ENCODE measurements around the gene LGALS16. TPM values are rescaled to one million over a fixed set of nuclear protein-coding genes. Genes with fewer than 3 reads are reported as not detected.

Gene LGALS16
- total and polyA plus RNA-seq, 10 of the 15 experiments (the other 5 are each of a cell fraction or from before 2014, with no cell fraction given), result not detected

DNA sequence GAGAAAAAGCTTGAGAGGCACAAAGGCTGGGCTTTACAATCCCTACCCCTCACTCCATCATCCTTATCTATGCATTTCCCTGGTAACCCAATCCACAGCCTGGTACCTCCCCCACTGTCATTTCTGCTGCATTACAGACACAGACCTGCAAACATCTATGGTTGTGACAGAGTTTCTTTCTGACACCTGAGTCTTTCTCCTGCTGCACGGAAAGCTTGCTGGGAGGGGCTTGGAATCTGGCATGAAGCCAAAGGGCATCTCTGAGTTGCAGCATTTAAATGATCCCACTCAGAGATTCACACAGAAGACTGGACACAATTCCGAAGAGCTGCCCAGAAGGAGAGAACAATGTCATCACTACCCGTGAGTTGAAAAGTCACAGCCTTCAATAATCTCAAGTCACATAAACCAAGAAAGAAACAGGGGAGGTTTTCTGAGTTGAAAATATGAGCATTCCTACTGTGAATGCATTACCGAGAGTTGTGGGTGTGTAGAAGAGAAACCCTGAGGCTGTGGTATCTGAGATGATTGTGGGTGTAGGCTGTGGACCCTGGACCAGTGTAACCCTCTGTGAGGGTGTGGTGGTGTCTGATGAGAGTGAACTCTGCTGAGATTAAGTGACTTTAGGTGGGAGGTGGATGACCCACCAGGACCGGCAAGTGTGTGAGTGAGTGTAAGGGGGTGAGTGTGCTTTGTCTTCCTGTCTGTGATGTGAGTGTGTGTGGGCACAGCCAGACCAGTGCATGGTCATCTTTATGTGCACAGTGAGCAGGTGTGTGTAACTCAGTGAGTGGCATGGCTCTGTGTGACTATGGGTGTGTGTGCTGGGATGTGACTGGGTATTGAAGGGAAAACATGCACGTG, 48.7 kb downstream of the LGALS16 start, which contains the start of gene LGALS14 (continued):
- TF ChIP-seq CBX3 (IDR thresholded peaks at IDR 0.05; ENCODE audit: borderline replicate concordance, low read depth), result no peak
- TF ChIP-seq POLR2AphosphoS5 (IDR thresholded peaks at IDR 0.05; ENCODE audit: low read length), result no peak
- TF ChIP-seq TAF1 (IDR thresholded peaks at IDR 0.05; ENCODE audit: borderline replicate concordance, low read depth, low read length), result 0 out of 2 replicates have a peak, but pooled peaks have one; percentile 9
- TF ChIP-seq, protein P1, sequence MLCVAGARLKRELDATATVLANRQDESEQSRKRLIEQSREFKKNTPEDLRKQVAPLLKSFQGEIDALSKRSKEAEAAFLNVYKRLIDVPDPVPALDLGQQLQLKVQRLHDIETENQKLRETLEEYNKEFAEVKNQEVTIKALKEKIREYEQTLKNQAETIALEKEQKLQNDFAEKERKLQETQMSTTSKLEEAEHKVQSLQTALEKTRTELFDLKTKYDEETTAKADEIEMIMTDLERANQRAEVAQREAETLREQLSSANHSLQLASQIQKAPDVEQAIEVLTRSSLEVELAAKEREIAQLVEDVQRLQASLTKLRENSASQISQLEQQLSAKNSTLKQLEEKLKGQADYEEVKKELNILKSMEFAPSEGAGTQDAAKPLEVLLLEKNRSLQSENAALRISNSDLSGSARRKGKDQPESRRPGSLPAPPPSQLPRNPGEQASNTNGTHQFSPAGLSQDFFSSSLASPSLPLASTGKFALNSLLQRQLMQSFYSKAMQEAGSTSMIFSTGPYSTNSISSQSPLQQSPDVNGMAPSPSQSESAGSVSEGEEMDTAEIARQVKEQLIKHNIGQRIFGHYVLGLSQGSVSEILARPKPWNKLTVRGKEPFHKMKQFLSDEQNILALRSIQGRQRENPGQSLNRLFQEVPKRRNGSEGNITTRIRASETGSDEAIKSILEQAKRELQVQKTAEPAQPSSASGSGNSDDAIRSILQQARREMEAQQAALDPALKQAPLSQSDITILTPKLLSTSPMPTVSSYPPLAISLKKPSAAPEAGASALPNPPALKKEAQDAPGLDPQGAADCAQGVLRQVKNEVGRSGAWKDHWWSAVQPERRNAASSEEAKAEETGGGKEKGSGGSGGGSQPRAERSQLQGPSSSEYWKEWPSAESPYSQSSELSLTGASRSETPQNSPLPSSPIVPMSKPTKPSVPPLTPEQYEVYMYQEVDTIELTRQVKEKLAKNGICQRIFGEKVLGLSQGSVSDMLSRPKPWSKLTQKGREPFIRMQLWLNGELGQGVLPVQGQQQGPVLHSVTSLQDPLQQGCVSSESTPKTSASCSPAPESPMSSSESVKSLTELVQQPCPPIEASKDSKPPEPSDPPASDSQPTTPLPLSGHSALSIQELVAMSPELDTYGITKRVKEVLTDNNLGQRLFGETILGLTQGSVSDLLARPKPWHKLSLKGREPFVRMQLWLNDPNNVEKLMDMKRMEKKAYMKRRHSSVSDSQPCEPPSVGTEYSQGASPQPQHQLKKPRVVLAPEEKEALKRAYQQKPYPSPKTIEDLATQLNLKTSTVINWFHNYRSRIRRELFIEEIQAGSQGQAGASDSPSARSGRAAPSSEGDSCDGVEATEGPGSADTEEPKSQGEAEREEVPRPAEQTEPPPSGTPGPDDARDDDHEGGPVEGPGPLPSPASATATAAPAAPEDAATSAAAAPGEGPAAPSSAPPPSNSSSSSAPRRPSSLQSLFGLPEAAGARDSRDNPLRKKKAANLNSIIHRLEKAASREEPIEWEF (IDR thresholded peaks at IDR 0.05; ENCODE audit: insufficient replicate concordance, low read depth, low read length), result no peak
- TF ChIP-seq, protein P2, sequence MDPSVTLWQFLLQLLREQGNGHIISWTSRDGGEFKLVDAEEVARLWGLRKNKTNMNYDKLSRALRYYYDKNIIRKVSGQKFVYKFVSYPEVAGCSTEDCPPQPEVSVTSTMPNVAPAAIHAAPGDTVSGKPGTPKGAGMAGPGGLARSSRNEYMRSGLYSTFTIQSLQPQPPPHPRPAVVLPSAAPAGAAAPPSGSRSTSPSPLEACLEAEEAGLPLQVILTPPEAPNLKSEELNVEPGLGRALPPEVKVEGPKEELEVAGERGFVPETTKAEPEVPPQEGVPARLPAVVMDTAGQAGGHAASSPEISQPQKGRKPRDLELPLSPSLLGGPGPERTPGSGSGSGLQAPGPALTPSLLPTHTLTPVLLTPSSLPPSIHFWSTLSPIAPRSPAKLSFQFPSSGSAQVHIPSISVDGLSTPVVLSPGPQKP (IDR thresholded peaks at IDR 0.05; ENCODE audit: low read depth, low read length), result no peak
- TF ChIP-seq GATAD2B (conservative IDR thresholded peaks at IDR 0.05; ENCODE audit: low read depth), result 0 out of 2 replicates have a peak, but pooled peaks have one; percentile 36
- no peak for TF ChIP-seq PRDM15 (CRISPR knock-in tag; IDR thresholded peaks at IDR 0.05)
- TF ChIP-seq MXI1 (IDR thresholded peaks at IDR 0.05; ENCODE audit: low read depth, low read length), result no peak
- TF ChIP-seq, protein P3, sequence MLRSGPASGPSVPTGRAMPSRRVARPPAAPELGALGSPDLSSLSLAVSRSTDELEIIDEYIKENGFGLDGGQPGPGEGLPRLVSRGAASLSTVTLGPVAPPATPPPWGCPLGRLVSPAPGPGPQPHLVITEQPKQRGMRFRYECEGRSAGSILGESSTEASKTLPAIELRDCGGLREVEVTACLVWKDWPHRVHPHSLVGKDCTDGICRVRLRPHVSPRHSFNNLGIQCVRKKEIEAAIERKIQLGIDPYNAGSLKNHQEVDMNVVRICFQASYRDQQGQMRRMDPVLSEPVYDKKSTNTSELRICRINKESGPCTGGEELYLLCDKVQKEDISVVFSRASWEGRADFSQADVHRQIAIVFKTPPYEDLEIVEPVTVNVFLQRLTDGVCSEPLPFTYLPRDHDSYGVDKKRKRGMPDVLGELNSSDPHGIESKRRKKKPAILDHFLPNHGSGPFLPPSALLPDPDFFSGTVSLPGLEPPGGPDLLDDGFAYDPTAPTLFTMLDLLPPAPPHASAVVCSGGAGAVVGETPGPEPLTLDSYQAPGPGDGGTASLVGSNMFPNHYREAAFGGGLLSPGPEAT (IDR thresholded peaks at IDR 0.05; ENCODE audit: low read depth), result peak; percentile 54; the same call in 1 of the 2 replicates
- TF ChIP-seq TCF12 (IDR thresholded peaks at IDR 0.05; ENCODE audit: low read depth, low read length), result no peak
- 0 out of 2 replicates have a peak, but pooled peaks have one; percentile 8 for TF ChIP-seq CREB1 (IDR thresholded peaks at IDR 0.05; ENCODE audit: low read depth)
- TF ChIP-seq YY1 (IDR thresholded peaks at IDR 0.05; ENCODE audit: low read depth, low read length), result no peak
- no peak for TF ChIP-seq CHD4 (IDR thresholded peaks at IDR 0.05)
- TF ChIP-seq SMC3 (IDR thresholded peaks at IDR 0.05; ENCODE audit: borderline replicate concordance, low read length), result no peak
- no peak for TF ChIP-seq USF1 (IDR thresholded peaks at IDR 0.05; ENCODE audit: borderline replicate concordance, extremely low read length, insufficient read depth, low read depth, low read length)
- no peak for TF ChIP-seq KDM1A (IDR thresholded peaks at IDR 0.05; ENCODE audit: borderline replicate concordance)

All from GM12878 (cell line).